Measurements from ENCODE around the gene ERI2.
"Not testable (repeated sequence)": the region's sequence is repeated elsewhere in the genome, so short reads cannot be mapped to it uniquely, and the experiment has no call there.

The ERI2 gene

GRCh38 chr16:20812510-20812909 is 6.2 kb upstream of the ERI2 start:
- no peak for DNase-seq

- DNase-seq, result no peak
Measured at GRCh38 chr16:20811889-20812439, 5.7 kb upstream of the ERI2 start.

GRCh38 chr16:20807862-20808261 is 1.6 kb upstream of the ERI2 start:
- no peak for DNase-seq

- peak; percentile 11 for DNase-seq
Measured at GRCh38 chr16:20805684-20806167, 546 bp downstream of the ERI2 start.

DNA sequence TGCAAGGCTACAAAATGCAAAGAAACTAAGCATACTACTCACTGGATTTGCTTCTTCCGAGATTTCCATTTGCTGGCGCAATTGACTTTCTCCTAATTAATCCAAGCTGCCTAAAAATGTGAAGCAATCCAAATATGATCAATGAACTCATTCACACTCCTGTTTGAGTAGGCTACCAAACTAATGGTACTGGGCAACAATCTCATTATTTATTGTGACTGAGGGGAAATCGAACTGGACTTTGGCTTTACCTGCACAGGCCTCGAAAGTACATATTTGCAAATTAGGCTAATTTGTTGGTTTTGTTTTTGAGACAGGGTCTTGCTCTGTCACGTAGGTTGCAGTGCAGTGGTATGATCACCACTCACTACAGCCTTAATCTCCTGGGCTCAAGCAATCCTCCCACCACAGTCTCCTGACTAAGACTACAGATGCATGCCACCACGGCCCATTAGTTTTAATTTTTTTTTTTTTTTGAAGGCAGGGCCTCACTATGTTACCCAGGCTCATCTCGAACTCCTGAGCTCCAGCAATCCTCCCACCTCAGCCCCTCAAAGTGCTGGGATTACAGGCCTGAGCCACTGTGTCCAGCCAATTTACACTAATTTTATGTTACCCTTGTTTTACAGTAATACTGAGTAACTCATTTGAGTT is 2.6 kb downstream of the ERI2 start:
- DNase-seq, result no peak

DNA sequence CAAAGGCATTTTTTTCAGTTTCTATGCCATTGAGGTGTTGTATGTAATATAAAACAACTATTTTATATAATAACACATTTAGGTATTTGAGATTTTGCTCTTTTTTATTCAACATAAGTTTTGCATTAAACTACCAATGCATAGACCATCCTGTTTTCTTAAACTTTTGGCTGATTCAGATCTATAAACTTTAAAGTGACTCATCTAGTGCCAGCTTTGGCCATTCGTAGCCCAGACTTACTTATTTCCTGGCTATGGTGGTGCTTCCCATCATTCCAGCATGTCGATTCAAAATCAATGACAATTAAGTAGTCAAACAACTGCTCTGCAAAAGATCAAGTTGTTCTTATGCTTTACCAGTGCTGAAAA is 3.1 kb downstream of the ERI2 start:
- no peak for DNase-seq

GRCh38 chr16:20801278-20801677 is 5.0 kb downstream of the ERI2 start:
- DNase-seq, result no peak

DNA sequence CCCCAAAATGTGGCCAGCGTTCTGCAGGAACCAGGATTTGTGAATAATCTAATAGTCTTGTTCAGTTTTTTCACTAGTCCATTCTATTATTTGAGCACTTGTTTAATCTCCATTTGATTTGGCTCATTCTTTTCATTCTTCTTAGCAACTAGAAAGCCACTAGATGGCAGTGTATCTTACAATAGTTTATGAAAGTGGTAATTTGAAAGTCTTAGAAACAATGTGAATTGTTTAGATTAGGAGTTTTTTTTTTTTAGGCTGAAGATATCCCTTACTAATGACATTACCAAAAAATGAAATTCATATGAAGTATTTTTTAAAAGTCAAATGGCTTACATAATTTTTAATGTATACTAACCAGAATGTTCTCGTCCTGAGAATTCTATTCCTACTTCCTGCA is 6.7 kb downstream of the ERI2 start:
- no peak for DNase-seq

- DNase-seq, result no peak
Measured at GRCh38 chr16:20798364-20798763, 7.9 kb downstream of the ERI2 start.

- DNase-seq, result no peak
Measured at GRCh38 chr16:20791923-20792612, 14.2 kb downstream of the ERI2 start.

GRCh38 chr16:20789130-20789529 is 17.1 kb downstream of the ERI2 start:
- DNase-seq, result no peak

GRCh38 chr16:20784204-20784603 is 22.1 kb downstream of the ERI2 start:
- DNase-seq, result no peak

- DNase-seq, result no peak
Measured at GRCh38 chr16:20782470-20782869, 23.8 kb downstream of the ERI2 start.

DNA sequence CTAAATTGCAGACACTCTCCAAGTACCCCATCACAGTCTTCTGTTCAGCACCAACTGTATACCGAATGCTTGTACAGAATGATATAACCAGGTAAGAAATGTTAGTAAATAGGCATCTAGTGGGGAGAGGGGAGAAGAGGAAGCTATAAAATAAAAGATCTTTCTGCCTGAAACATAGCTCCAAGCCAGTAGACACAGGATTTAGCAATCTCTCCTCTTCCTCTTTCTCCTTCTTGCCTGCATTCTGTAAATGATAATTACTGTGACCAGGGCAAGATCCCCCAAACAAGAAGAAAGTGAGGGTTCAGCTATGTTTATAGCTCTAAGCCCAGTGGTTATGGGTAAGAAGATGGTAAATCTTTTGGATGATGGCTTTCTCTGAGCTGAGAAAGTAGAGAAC is 24.6 kb downstream of the ERI2 start:
- DNase-seq, result no peak

DNA sequence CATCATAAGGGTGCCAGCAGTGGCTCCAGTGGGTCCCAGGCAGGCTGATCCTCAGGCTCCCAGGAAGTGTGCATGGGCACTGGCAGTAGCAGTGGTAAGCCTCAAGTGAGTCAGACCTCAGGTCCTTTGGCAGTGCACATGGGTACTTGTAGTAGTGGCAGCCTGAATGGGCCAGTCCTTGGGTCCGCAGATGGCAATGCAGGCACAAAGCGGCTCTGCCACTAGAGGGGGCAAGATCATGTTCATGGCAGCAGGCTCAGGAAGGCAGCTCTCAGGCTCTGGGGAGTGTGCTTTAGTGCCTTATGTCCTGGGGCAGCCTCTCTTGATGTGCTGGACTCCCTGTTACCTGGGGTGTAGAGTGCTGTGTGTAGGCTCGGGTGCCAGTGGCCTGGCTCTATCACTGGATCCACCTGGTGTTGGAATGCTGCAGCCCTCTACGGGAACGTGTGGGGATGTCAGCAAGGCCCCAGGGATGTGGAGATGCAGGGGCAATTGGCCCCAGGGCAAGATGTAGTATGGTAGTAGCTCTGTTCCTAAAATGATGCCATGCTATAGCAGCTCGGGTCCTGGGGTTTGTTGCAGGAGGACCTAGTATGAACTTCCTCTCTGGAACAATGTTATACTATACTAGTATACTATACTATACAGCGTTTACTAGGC is 31.4 kb downstream of the ERI2 start:
- DNase-seq, result no peak

DNA sequence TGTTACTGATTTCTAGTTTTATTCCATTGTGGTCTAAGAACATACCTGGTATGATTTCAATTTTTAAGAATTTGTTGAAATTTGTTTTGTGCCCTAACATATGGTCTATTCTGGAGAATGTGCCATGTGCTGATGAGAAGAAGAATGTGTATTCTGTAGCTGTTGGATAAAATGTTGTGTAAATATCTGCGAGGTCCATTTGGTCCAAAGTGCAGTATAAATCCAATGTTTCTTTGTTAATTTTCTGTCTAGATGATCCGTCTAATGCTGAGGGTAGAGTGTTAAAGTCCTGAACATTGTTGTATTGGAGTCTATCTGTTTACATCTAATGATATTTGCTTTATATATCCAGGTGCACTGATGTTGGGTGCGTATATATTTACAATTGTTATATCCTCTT is 32.6 kb downstream of the ERI2 start:
- no peak for DNase-seq

- DNase-seq, result no peak
Measured at GRCh38 chr16:20768818-20769217, 37.5 kb downstream of the ERI2 start.

DNA sequence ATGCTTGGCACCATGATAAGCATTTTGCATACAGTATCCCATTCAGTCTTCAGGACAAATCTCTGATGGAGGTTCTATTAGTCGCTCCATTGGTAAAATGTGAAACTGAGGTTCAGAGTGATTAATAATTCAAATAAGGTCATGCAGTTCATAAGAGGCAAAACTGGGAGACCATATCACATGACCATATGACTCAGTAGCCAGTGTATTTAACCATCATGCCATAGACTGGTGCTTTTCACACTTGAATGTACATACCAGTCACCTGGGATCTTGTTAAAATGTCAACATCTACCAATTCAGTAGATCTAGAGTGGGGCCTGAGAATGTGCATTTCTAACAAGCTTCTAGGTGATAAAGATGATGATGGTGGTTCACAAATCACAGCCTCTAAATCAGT is 38.2 kb downstream of the ERI2 start:
- DNase-seq, result no peak

DNA sequence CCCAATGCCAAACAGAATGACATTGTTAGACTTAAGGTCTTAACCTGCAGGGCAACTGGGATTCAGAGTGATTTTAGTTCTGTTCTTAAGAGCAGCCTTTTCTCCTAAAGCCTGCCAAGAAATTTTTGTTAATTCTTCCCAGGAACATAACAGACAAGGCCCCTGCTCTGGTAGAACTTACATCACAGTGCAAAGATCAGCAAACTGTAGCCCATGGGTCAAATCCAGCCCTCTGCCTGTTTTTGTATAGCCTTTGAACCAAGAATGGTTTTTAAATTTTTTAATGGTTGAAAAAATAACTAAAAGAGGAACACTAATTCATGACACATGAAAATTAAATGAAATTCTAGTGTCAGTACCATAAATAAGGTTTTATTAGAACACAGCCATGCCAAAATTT is 38.7 kb downstream of the ERI2 start:
- DNase-seq, result no peak

- DNase-seq, result no peak
Measured at GRCh38 chr16:20766294-20766693, 40.0 kb downstream of the ERI2 start.

DNA sequence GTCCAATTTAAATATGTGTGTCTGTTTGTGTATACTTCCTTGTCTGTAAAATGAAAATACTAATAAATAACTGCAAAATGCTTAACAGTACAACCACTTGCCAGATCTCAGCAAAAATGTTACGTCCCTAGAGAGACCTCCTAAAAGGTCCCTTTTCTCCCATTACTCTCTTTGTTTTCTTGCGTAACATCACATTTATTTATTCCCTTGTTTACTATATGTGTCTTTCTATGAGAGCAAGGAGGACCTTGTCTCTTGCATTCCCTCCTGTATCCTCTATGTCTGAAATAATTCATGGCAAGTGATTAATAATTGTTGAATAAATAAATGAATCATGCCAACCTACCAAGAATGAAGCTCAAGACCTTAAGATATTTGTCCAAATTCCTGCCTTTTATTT is 40.5 kb downstream of the ERI2 start:
- DNase-seq, result no peak

- DNase-seq, result not testable (repeated sequence)
Measured at GRCh38 chr16:20764448-20764847, 41.8 kb downstream of the ERI2 start.

GRCh38 chr16:20763461-20764232 is 42.6 kb downstream of the ERI2 start, which contains the start of gene ACSM3:
TSS of gene ACSM3 (plus strand) at chr16:20764014. CDS start at chr16:20770035, 6,021 bp downstream.
- DNase-seq, result no peak
